ENCODE data around the gene MRPL34.

DNA sequence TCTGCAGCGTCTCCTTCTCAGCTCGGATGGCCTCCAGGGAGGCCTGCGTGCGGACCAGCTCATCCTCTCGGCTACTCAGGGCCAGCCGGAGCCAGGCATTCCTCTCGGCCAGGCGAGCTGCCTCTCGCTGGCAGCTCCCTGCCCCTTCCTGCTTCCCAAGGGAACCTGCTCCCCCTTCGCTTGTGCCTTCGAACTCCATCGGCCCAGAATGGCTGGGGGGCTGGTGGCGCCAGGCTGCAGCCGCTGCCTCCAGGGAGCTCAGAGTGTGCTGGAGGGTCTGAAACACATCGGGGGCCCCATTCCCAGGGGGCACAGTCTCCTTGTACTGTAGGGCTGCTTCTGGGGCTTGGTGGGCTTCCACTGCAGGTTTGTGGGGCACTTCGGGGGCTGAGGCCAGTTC, 43.1 kb upstream of the MRPL34 start:
- TF ChIP-seq, protein P1, sequence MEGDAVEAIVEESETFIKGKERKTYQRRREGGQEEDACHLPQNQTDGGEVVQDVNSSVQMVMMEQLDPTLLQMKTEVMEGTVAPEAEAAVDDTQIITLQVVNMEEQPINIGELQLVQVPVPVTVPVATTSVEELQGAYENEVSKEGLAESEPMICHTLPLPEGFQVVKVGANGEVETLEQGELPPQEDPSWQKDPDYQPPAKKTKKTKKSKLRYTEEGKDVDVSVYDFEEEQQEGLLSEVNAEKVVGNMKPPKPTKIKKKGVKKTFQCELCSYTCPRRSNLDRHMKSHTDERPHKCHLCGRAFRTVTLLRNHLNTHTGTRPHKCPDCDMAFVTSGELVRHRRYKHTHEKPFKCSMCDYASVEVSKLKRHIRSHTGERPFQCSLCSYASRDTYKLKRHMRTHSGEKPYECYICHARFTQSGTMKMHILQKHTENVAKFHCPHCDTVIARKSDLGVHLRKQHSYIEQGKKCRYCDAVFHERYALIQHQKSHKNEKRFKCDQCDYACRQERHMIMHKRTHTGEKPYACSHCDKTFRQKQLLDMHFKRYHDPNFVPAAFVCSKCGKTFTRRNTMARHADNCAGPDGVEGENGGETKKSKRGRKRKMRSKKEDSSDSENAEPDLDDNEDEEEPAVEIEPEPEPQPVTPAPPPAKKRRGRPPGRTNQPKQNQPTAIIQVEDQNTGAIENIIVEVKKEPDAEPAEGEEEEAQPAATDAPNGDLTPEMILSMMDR (IDR thresholded peaks at IDR 0.05): no peak
- TF ChIP-seq EZH2 (IDR thresholded peaks at IDR 0.05): no peak
- TF ChIP-seq EZH2phosphoT487 (IDR thresholded peaks at IDR 0.05): no peak

Measured in neural progenitor cell (in vitro differentiated cells).